Activated CD8-positive, alpha-beta memory T cell treated with anti-CD3 and anti-CD28 coated beads for 36 hours (primary cell): ENCODE data around the gene HPS3. TPM values are rescaled to one million over a fixed set of nuclear protein-coding genes. Genes with fewer than 3 reads are reported as not detected.

Experiments
- CTCF ChIA-PET: fragments of 350-600 bp; sonication (Branson Sonifier 250); formaldehyde crosslinking; loops from one replicate; lab custom pipeline; 2021; ENCODE audit warnings: antibody characterized with exemption; lab: Charles Lee
- POLR2A ChIA-PET: fragments of 350-600 bp; sonication (Branson Sonifier 250); formaldehyde crosslinking; loops from one replicate; lab custom pipeline; 2021; ENCODE audit warnings: antibody characterized with exemption; lab: Charles Lee
- total RNA-seq, 2 experiments: library from RNA; stranded (reverse); gene quantifications; one replicate each; pipeline ENCODE4 v1.2.3, GENCODE V29; 2021

The HPS3 gene
- total RNA-seq, 2 experiments from 2014 or later: 17.9 to 19.1 TPM

DNA sequence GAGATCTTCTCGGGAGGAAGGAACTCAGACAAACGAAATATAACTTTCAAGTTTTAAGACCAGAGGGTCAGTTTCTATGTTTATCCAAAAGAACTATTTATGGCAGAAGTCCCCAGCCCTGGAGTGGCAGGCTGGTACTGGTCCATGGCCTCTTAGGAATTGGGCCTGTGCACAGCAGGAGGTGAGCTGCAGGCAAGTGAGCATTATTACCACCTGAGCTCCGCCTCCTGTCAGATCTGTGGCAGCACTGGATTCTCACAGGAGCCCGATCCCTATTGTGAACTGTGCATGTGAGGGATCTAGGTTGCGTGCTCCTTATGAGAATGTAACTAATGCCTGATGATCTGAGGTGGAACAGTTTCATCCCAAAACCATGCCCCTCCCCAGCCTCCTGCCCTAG is 14.3 kb upstream of the HPS3 start:
- CTCF ChIA-PET: no interaction called here
- POLR2A ChIA-PET: no interaction called here

DNA sequence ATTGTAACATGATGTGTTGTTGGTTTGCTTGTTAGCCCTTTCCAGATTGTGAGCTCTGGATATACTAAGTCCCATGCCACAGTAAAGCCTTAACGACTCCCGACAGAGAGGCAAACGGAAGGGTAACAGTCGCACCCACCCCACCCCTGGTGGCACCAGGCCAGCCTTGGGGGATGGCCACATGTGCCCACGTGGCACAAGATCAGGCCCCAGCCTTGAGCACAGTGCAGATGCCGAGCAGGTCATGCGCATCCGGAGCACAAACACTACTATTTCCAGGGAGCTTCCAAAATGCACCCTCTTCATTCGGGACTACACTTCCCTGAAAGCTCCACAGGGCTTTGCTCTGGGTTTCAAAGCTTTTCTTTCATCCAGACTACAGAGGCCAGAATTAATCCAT is 10.7 kb upstream of the HPS3 start:
- ChIA-PET CTCF (interaction anchor here (1.0 to 4.8 kb wide), 5 partner anchors 11 to 163 kb away, joined by 3 to 29 read pairs (median 11); partner anchors contain the start of gene HPS3), POLR2A (no interaction called here)

DNA sequence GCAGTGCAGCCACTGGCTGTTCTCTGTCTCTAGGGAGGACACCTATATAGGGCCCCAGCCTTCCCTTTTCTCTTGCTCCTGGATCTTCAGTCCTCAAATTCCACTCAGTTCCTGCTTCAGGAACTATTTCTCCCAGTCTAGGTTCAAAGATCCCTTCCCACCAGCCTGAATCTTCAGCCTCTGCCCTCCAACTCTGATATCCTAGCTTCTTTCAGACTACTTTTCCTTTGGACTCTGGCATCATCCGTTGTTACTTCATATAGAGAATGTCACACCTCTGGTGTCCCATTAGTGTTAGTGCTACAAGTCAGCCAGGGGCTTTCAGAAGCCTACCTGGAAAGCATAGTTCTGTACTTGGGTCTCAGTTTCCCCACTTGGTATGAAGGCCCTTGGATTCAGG is 10.0 kb upstream of the HPS3 start:
- POLR2A ChIA-PET: interaction anchor here (1.3 kb wide), 1 partner anchor 11 kb away, joined by 4 read pairs; the partner anchor contains the start of gene HPS3

DNA sequence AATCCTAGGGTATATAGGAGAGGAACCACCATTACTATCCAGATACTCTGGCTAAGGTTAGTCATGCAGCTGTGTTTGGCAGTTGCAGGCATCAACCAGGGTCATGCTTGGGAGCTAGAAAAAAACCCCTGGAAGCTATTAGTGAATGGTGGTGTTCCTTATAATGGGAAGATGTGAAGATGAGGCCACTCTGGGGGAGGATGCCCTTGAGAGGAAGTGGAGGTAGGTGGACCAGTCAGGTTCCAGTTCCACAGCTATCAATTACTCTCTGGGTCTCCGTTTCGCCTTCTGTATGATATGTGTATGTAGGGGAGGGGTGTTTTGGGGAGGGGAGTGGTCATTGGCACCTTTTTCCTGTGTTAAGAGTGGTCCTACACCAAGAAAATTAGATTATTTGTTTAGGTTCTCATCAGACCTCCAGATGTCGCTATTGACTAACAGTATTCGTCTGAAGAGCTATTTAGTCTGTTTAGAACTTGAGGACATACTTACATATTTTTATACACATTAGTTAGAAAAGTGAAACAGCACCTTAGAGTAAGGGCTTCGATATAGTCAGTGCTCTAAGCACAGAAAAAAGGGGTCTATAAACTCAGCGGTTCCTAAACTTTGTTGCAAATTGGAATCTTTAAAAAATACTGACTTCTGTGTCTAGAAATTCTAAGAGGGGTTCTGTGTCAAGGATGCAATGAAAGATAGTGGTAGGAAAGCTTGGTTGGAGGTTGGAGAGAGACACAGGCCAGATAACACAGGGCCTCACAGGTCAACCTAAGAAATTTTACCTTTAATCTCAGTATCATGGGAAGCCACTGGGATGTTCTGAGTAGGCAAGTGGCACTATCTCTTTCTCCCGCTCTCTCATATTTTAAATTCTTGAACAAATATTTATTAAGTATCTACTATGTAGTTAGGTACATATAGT is 9.1 kb upstream of the HPS3 start:
- CTCF ChIA-PET: interaction anchor here (0.6 to 4.8 kb wide), 18 partner anchors 9 to 448 kb away, joined by 3 to 29 read pairs (median 3); partner anchors contain the start of gene HPS3
- POLR2A ChIA-PET: interaction anchor here (1.3 kb wide), 1 partner anchor 10 kb away, joined by 4 read pairs; the partner anchor contains the start of gene HPS3

More for the DNA sequence above, 10.0 kb upstream of the HPS3 start:
- CTCF ChIA-PET: interaction anchor here (0.7 to 4.8 kb wide), 12 partner anchors 10 to 449 kb away, joined by 3 to 29 read pairs (median 4); partner anchors contain the start of gene HPS3

DNA sequence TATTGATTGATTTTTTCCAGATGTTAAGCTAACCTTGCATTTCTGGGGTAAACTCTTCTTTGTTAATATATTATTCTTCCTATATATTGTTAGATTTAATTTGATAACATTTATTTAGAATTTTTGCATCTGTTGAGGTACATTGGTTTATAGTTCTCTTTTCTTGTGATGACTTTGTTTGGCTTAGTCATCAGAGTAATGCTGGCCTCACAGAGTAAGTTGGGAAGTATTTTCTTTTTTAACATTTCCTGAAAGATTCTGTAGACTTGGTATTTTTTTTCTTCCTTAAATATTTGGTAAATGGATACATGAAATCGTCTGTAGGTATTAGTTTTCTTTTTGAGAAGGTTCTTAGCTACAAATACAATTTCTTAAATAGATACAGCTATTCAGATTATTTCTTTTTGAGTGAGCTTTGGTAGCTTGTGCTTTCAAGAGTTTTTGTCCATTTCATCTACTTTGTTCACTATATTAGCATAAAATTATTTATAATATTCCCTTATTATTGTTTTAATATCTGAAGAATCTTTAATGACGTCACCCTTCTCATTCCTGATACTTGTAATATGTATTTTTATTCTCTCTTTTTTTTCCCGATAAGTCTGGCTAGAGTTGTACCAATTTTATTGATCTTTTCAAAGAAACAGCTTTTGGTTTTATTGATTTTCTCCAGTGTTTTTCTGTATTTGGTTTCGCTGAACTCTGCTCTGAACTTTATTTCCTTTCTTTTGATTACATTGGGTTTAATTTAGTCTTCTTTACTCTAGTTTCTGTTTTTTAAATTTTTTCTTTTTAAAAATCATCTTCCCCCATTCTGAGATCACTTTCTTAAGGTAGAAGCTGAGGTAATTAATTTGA is 6.5 kb upstream of the HPS3 start:
- POLR2A ChIA-PET: no interaction called here
- CTCF ChIA-PET: interaction anchor here (4.8 kb wide), 1 partner anchor 168 kb away, joined by 21 read pairs; no protein-coding TSS in a partner anchor

DNA sequence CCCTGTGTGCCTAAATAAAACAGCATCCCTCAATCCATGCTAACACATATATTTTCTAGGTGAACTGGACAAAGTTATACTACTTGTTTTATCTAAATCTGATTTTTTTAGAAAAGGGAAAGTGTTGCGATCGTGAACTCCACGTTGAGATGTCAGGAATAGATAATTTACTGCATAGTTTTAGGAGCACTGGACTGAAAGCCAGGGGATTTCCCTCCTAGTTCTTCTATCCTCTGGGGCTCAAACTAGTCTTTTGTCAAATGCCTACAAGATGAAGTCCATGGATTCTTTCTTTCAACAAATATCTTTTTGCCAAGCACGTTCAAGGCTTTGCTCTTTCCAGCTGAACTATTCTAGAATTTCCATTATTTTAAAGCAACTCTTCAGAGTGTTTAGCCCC is 617 bp upstream of the HPS3 start:
- CTCF ChIA-PET: interaction anchor here (1.3 to 2.4 kb wide), 3 partner anchors 9 to 174 kb away, joined by 4 to 11 read pairs (median 6); no protein-coding TSS in a partner anchor
- POLR2A ChIA-PET: interaction anchor here (0.5 to 1.3 kb wide), 4 partner anchors 23 to 138 kb away, joined by 3 to 8 read pairs (median 7); no protein-coding TSS in a partner anchor

DNA sequence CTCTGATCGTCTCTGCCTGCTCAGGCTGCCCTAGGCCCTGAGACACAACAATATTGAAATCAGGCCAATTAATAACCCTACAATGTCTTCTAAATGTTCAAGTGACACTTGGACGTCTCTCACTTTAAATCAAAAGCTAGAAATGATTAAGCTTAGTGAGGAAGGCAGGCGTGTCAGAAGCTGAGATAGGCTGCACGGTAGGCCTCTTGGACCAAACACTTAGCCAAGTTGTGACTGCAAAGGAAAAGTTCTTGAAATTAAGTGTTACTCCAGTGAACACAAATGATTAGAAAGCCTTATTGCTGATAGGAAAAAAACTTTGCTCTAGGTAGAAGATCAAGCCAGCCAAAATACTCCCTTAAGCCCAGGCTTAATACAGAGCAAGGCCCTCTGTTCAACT is 2.2 kb downstream of the HPS3 start:
- ChIA-PET CTCF (interaction anchor here (0.9 kb wide), 1 partner anchor 11 kb away, joined by 3 read pairs; no protein-coding TSS in a partner anchor), POLR2A (interaction anchor here (0.6 kb wide), 1 partner anchor 564 kb away, joined by 5 read pairs; no protein-coding TSS in a partner anchor)

DNA sequence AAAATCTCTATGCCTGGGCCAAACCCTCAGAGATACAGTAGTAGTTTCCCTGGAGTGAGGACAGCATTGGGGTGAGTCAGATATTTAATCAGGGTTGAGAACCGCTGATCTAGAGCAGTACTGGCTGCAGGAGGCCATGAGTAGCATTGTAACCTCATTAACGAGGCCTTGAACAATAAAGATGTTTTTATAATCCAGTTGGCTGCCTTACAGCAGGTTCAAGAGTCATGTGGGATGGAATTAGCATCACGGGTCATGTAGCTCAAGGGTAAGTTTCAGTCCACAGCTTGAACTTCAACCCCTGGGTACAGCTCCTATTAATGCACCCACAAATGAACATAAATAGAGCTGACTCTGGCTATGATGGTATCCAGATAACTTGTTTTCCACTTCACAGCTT is 5.1 kb downstream of the HPS3 start:
- ChIA-PET POLR2A (no interaction called here), CTCF (interaction anchor here (0.6 kb wide), 1 partner anchor 55 kb away, joined by 5 read pairs; no protein-coding TSS in a partner anchor)

DNA sequence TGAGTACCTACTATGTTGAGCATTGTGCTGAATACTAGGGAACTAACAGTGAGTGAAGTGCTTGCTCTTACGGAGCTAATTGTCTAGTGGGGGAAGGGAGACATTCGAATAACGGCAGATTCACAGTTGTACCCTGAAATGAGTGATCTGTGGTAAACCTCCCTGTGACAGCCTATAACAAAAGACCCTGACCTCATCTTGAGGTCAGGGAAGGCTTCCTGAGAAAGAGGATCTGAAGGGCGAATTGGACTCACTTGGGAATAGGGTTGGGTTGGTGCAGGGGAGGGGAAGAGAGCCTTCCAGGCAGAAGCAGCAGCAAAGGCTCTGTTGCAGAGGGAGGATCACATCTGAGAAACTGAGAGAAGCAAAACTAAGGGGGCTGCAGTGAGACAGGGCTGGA is 13.2 kb downstream of the HPS3 start:
- ChIA-PET CTCF (no interaction called here), POLR2A (no interaction called here)

DNA sequence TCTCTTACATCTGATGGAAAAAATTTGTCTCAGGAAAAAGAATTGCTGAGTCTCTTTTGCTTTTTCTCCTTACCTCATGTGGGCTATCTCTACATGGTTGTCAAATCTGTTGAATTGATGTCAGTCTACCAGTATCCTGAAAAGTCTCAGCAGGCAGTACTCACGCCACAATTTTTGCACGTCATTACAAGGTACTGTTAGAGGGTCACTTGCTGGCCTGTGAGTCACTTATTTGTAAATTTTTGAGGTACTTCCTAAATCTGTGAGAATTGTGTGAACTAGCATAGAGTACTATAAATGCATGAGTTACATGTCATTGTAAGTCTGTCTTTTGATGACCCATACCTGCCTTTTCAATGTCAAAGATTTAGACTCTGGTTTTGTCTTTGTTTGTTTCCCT is 15.9 kb downstream of the HPS3 start:
- CTCF ChIA-PET: interaction anchor here (1.0 kb wide), 1 partner anchor 15 kb away, joined by 3 read pairs; no protein-coding TSS in a partner anchor
- POLR2A ChIA-PET: no interaction called here

DNA sequence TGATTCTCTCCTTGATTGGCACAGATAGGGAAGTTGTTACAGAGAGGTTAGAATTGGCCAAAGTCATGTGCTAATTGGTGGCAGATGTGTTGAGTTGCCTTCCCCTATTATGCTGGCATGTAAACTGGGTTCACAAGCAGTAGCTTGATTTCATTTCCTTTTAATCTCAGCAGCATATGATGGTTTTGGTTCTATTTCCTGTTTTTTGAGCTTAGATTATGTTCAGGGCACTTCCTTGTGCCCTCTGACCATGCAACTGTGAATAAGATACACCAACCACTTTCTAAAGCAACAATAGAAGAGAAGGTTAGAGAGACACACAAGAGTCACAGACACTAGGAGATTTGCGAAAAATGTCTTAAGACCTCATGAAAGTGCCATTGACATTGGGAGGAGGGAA is 16.5 kb downstream of the HPS3 start:
- CTCF ChIA-PET: interaction anchor here (1.0 kb wide), 1 partner anchor 16 kb away, joined by 3 read pairs; no protein-coding TSS in a partner anchor
- POLR2A ChIA-PET: no interaction called here

DNA sequence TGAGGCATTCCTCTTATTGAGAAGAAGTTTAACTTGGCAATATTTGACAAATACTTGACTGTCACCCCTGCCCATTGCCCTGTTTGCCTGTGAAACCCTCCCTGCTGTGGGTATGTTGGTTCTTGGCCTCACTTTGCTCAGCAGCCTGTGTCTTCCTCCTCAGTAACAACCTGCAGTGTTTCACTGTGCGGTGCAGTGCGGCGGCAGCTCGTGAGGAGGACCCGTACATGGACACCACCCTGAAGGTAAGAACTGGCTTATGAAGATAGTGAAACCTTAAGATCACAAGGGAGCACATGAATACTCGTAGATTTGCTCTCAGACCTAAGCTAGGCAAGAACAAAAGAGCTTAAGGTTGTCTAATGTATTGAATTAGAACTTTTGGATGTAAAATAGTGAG is 21.0 kb downstream of the HPS3 start:
- ChIA-PET POLR2A (interaction anchor here (0.6 kb wide), 1 partner anchor 20 kb away, joined by 6 read pairs; no protein-coding TSS in a partner anchor), CTCF (no interaction called here)

DNA sequence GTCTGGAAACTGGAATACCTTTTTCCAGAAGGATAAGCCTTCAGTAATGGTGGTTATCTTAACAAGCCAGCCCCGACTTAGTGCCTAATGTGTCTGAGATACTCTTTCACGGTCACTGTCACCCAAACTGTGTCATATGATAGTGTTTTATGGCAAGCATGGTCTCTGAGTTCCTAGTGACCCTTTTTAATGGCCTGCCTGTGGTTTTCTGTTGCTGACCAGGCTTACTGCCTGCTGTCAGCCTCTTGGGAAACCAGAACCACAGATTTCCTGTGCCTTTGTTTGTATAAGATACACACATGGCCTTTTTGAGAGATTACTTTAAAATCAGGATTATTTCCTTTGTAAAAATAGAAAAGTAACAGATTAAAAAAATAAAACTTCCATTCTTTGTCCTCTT is 22.4 kb downstream of the HPS3 start:
- CTCF ChIA-PET: no interaction called here
- POLR2A ChIA-PET: interaction anchor here (0.7 kb wide), 1 partner anchor 23 kb away, joined by 7 read pairs; no protein-coding TSS in a partner anchor

DNA sequence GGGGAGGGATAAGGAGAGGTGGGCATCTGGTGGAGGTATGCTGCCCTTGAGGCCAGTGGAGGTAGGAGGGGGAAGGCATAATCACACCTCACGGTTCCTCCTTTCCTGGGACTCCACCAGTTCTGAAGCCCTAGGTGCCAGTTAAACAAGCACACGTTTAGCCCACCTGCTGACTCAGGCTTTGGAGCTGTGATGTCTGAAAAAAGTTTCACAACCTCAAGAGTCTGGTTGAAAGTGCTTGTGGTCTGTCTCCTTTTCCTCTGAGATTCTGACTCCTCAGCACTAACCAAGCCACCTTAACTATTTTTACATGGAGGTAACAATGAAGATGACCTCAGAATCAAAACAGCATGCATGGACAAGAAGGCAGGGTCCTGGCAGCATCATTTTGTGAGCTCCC is 23.0 kb downstream of the HPS3 start:
- ChIA-PET CTCF (no interaction called here), POLR2A (no interaction called here)

DNA sequence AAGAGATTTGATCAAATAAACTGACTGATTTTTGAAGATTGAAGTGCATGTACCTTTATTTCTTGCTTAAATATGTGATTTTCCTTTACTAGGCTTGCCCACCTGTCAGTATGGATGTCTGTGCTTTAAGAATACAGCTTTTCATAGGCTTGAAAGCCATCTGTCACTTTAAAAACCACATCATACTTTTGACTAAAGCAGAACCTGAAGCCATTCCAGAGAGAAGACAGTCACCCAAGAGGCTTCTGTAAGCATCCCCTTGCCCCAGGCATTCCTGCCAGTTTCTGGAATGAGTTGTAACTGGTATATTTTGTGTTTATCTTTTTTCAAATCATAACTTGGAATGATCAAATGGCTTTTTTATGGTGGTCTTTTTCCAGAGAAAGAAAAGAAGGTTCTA is 24.0 kb downstream of the HPS3 start:
- POLR2A ChIA-PET: no interaction called here
- CTCF ChIA-PET: no interaction called here

DNA sequence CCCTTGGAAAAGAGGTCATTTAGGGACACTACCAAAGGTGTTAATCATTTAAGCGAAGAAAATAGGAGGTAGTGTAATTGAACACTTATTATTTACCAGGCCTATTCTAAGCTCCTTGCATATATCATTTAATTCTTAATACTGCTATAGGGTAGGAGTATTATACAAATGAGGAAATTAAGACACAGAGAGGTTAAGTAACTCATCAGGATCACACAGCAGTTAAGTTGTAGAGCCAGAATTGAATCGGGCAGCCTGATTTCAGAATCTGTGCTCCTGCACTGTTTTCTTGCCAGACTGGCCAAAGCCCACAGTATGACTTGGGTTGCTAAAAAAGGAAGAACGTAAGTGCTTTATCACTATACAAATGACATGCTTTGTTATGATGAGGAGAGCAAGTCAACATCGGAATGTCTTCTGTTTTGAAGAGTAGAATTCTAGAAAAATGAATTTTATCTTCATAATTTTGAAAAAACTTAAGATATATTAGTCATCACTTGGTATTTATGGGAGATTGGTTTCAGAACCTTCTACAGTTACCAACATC is 31.4 kb downstream of the HPS3 start:
- ChIA-PET CTCF (no interaction called here), POLR2A (no interaction called here)

DNA sequence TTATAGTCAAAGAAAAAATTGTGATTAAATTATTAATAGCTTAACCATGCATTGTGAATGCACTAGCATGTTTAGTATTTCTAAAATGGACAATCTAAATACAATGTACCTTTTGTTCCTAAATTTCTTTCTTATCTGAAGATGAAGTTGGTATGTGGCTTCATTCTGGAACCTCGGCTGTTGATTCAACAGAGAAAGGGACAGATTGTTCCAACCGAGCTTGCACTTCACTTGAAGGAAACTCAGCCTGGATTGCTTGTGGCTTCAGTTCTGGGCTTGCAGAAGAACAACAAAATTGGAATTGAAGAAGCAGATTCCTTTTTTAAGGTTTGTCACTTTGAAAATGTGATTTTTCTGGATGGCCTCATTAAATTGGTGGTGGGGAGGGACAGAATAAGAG is 32.6 kb downstream of the HPS3 start:
- CTCF ChIA-PET: no interaction called here
- POLR2A ChIA-PET: no interaction called here

DNA sequence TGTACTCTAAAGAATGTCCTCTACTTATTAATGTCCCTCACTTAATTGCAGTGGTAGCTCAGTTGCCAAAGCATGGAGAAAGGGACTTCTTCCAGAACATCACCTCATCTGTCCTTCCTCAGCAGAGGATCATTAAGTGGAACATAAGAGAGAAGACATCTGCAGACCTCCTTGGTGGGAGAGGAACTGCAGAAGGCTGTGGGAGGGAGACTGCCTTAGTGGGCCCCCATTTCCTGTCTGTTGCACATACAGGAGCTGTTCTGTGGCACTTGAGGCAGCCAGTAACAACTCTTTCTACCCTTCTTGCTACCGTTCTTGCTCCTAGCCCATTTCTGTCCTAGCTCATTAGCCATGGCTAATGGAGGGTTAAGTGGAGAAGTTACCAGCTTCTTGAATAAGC is 33.6 kb downstream of the HPS3 start:
- POLR2A ChIA-PET: no interaction called here
- CTCF ChIA-PET: no interaction called here

DNA sequence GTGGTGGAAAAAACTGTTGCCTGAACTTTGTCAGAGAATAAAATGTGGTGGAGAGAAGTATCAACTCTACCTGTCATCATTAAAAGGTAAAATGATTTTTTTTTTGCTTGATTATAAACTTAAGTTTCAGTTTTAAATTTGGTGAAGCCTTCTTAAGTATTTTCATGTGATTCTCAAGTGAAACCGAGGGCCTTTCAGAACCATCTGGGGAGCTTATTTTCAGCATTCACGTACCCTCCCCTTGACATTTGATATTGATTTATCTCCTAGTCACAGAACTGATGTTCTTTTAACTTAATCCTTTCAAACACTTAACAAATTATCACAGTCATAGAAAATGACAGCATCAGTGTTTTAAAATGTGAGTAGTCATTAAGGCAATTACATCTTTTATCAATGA is 38.5 kb downstream of the HPS3 start:
- POLR2A ChIA-PET: no interaction called here

More for the DNA sequence above, 38.5 kb downstream of the HPS3 start:
- CTCF ChIA-PET: no interaction called here
